ENCODE results near the gene ZAR1.

Gene ZAR1

GRCh38 chr4:48509543-48509942 lies 19.5 kb downstream of the ZAR1 start:
- no peak for TF ChIP-seq CTCF (IDR thresholded peaks at IDR 0.05; ENCODE audit: control insufficient read depth, insufficient read depth, low read depth, low read length, missing control alignments)
- no peak overlapping the region for H3K4me3 ChIP-seq (ENCODE audit: control insufficient read depth, low read depth, low read length)
- no peak for DNase-seq (ENCODE audit: low read depth)

- no peak overlapping the region for H3K4me3 ChIP-seq (ENCODE audit: control insufficient read depth, low read depth, low read length)
- no peak for TF ChIP-seq CTCF (IDR thresholded peaks at IDR 0.05; ENCODE audit: control insufficient read depth, insufficient read depth, low read depth, low read length, missing control alignments)
- no peak for DNase-seq (ENCODE audit: low read depth)
Measured at GRCh38 chr4:48518143-48518542, 28.1 kb downstream of the ZAR1 start.

- no peak for TF ChIP-seq CTCF (IDR thresholded peaks at IDR 0.05; ENCODE audit: control insufficient read depth, insufficient read depth, low read depth, low read length, missing control alignments)
- no peak overlapping the region for H3K4me3 ChIP-seq (ENCODE audit: control insufficient read depth, low read depth, low read length)
Measured at GRCh38 chr4:48526406-48526805, 36.4 kb downstream of the ZAR1 start.

GRCh38 chr4:48538358-48538757 lies 48.3 kb downstream of the ZAR1 start:
- TF ChIP-seq CTCF (IDR thresholded peaks at IDR 0.05; ENCODE audit: control insufficient read depth, insufficient read depth, low read depth, low read length, missing control alignments) = no peak
- H3K4me3 ChIP-seq (ENCODE audit: control insufficient read depth, low read depth, low read length) = no peak overlapping the region
- no peak for DNase-seq (ENCODE audit: low read depth)

More at GRCh38 chr4:48526406-48526805, 36.4 kb downstream of the ZAR1 start:
- no peak for DNase-seq (ENCODE audit: low read depth)

- no peak for DNase-seq (ENCODE audit: low read depth)
- H3K4me3 ChIP-seq (ENCODE audit: control insufficient read depth, low read depth, low read length) = no peak overlapping the region
- no peak for TF ChIP-seq CTCF (IDR thresholded peaks at IDR 0.05; ENCODE audit: control insufficient read depth, insufficient read depth, low read depth, low read length, missing control alignments)
Measured at GRCh38 chr4:48539597-48539996, 49.5 kb downstream of the ZAR1 start.

- no peak for DNase-seq (ENCODE audit: low read depth)
- no peak overlapping the region for H3K4me3 ChIP-seq (ENCODE audit: control insufficient read depth, low read depth, low read length)
- no peak for TF ChIP-seq CTCF (IDR thresholded peaks at IDR 0.05; ENCODE audit: control insufficient read depth, insufficient read depth, low read depth, low read length, missing control alignments)
Measured at GRCh38 chr4:48542888-48543287, 52.8 kb downstream of the ZAR1 start.

- no peak for DNase-seq (ENCODE audit: low read depth)
- no peak for TF ChIP-seq CTCF (IDR thresholded peaks at IDR 0.05; ENCODE audit: control insufficient read depth, insufficient read depth, low read depth, low read length, missing control alignments)
Measured at GRCh38 chr4:48543796-48544195, 53.7 kb downstream of the ZAR1 start.

More at GRCh38 chr4:48543796-48544195, 53.7 kb downstream of the ZAR1 start:
- H3K4me3 ChIP-seq (ENCODE audit: control insufficient read depth, low read depth, low read length) = no peak overlapping the region

All from AG09309 (cell line).